ENCODE data around the gene TFF2.

DNA sequence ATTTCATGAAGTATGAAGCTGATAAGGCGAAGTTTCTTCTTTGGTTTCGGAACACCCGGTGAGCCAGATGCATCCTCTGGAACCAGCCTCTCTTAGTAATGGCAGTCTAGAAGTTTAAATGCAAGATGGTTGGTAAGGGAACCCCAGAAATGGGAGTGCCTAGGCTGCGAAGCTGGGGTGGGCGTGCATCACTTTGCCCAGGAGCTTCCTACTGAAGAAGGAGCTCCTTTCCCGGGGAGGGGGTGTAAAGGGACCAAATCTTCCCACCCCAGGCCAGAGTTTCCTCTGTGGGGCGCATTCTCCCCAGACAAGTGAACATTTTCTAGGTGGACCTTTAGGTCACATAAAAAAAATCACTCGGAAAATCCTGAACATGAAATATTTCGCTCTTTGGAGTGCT, 4.4 kb downstream of the TFF2 start:
- TF ChIP-seq EP300 (IDR thresholded peaks at IDR 0.05) (no peak), POLR2A (IDR thresholded peaks at IDR 0.05) (no peak)
- TF ChIP-seq, protein P1, sequence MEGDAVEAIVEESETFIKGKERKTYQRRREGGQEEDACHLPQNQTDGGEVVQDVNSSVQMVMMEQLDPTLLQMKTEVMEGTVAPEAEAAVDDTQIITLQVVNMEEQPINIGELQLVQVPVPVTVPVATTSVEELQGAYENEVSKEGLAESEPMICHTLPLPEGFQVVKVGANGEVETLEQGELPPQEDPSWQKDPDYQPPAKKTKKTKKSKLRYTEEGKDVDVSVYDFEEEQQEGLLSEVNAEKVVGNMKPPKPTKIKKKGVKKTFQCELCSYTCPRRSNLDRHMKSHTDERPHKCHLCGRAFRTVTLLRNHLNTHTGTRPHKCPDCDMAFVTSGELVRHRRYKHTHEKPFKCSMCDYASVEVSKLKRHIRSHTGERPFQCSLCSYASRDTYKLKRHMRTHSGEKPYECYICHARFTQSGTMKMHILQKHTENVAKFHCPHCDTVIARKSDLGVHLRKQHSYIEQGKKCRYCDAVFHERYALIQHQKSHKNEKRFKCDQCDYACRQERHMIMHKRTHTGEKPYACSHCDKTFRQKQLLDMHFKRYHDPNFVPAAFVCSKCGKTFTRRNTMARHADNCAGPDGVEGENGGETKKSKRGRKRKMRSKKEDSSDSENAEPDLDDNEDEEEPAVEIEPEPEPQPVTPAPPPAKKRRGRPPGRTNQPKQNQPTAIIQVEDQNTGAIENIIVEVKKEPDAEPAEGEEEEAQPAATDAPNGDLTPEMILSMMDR (IDR thresholded peaks at IDR 0.05), result no peak
